ENCODE results near the gene TMSB4X.
A peak's percentile ranks its signal among the peaks of the same experiment; 100 is the strongest.

TMSB4X gene

GRCh38 chrX:12976819-12977732 lies 2.2 kb downstream of the TMSB4X start:
- DNase-seq: peak in 2 of 4 experiments; percentile 17 to 37

- DNase-seq: no peak
Measured at GRCh38 chrX:12977761-12978204, 2.9 kb downstream of the TMSB4X start.

- DNase-seq: peak; percentile 73 to 85 (median 82)
Measured at GRCh38 chrX:12978205-12979025, 3.5 kb downstream of the TMSB4X start.

GRCh38 chrX:12979026-12979607 lies 4.2 kb downstream of the TMSB4X start:
- DNase-seq: peak in 1 of 4 experiments; percentile 14

GRCh38 chrX:12979616-12980015 lies 4.7 kb downstream of the TMSB4X start:
- no peak for DNase-seq

- peak in 1 of 4 experiments; percentile 15 for DNase-seq
Measured at GRCh38 chrX:12980039-12980438, 5.1 kb downstream of the TMSB4X start.

- peak in 3 of 4 experiments; percentile 14 to 42 (median 33) for DNase-seq
Measured at GRCh38 chrX:12981880-12982279, 7.0 kb downstream of the TMSB4X start.

- peak in 3 of 4 experiments; percentile 35 to 56 (median 38) for DNase-seq
Measured at GRCh38 chrX:12984603-12985319, 9.9 kb downstream of the TMSB4X start.

- DNase-seq: no peak
Measured at GRCh38 chrX:12985331-12985730, 10.4 kb downstream of the TMSB4X start.

- DNase-seq: no peak
Measured at GRCh38 chrX:12986164-12986779, 11.4 kb downstream of the TMSB4X start.

GRCh38 chrX:12986886-12987285 lies 12.0 kb downstream of the TMSB4X start:
- DNase-seq: no peak

- DNase-seq: no peak
Measured at GRCh38 chrX:12987340-12987739, 12.4 kb downstream of the TMSB4X start.

- DNase-seq: no peak
Measured at GRCh38 chrX:12987900-12988594, 13.1 kb downstream of the TMSB4X start.

- no peak for DNase-seq
Measured at GRCh38 chrX:12988797-12989196, 13.9 kb downstream of the TMSB4X start.

GRCh38 chrX:12989461-12989860 lies 14.6 kb downstream of the TMSB4X start:
- no peak for DNase-seq

- DNase-seq: peak in 1 of 4 experiments; percentile 38
Measured at GRCh38 chrX:12991575-12991974, 16.7 kb downstream of the TMSB4X start.

GRCh38 chrX:12992544-12993118 lies 17.7 kb downstream of the TMSB4X start:
- DNase-seq: no peak

- DNase-seq: no peak
Measured at GRCh38 chrX:12993826-12994225, 18.9 kb downstream of the TMSB4X start.

- no peak for DNase-seq
Measured at GRCh38 chrX:12994321-12994720, 19.4 kb downstream of the TMSB4X start.

- DNase-seq: no peak
Measured at GRCh38 chrX:12996934-12997435, 22.1 kb downstream of the TMSB4X start.
